Ureter (tissue), 1 donor: ENCODE data around the gene FBXO40. TPM values are rescaled to one million over a fixed set of nuclear protein-coding genes. Genes with fewer than 3 reads are reported as not detected.

ENCODE experiments used
- DNase-seq: peaks from one replicate; pipeline ENCODE4 v3.0.0-alpha.2; 2020; ENCODE audit warnings: low spot score
- total RNA-seq: library from RNA; stranded (reverse); gene quantifications from one replicate; pipeline ENCODE4 v1.2.4, GENCODE V29; 2023
- donor health status: DM: yes; HTN: yes; CAD: no.

The FBXO40 gene
- total RNA-seq, 1 donor from 2014 or later: 0.23 TPM

- DNase-seq: no peak
Observed at GRCh38 chr3:121661376-121661775, 68.2 kb downstream of the FBXO40 start.

GRCh38 chr3:121662742-121663141 lies 69.6 kb downstream of the FBXO40 start:
- DNase-seq: no peak

GRCh38 chr3:121663171-121663847 lies 70.1 kb downstream of the FBXO40 start:
- DNase-seq: no peak

- no peak for DNase-seq
Observed at GRCh38 chr3:121665488-121665887, 72.3 kb downstream of the FBXO40 start.

GRCh38 chr3:121667333-121667732 lies 74.2 kb downstream of the FBXO40 start:
- no peak for DNase-seq

GRCh38 chr3:121670676-121671075 lies 77.5 kb downstream of the FBXO40 start:
- no peak for DNase-seq

GRCh38 chr3:121677141-121677540 lies 84.0 kb downstream of the FBXO40 start:
- no peak for DNase-seq

Other genes with a start within 250 kb of the FBXO40 start
- gene POLQ, start 47.4 kb upstream of the FBXO40 start, total RNA-seq: 0.83 TPM
- not detected for gene ARGFX, start 25.4 kb upstream of the FBXO40 start, total RNA-seq
- gene HCLS1, start 67.5 kb downstream of the FBXO40 start, total RNA-seq: 37.4 TPM
- 92.7 TPM for gene GOLGB1, start 156.4 kb downstream of the FBXO40 start, total RNA-seq
- 37.2 TPM for gene IQCB1, start 241.7 kb downstream of the FBXO40 start, total RNA-seq
- gene EAF2, start 241.8 kb downstream of the FBXO40 start, total RNA-seq: 9.3 TPM